ENCODE results near the gene EBF3. TPM values are rescaled to one million over a fixed set of nuclear protein-coding genes. Genes with fewer than 3 reads are reported as not detected.

The EBF3 gene, protein sequence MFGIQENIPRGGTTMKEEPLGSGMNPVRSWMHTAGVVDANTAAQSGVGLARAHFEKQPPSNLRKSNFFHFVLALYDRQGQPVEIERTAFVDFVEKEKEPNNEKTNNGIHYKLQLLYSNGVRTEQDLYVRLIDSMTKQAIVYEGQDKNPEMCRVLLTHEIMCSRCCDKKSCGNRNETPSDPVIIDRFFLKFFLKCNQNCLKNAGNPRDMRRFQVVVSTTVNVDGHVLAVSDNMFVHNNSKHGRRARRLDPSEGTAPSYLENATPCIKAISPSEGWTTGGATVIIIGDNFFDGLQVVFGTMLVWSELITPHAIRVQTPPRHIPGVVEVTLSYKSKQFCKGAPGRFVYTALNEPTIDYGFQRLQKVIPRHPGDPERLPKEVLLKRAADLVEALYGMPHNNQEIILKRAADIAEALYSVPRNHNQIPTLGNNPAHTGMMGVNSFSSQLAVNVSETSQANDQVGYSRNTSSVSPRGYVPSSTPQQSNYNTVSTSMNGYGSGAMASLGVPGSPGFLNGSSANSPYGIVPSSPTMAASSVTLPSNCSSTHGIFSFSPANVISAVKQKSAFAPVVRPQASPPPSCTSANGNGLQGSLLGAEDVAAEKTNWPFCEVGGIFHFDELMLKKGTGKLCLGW
- total RNA-seq: 28.6 TPM

DNA sequence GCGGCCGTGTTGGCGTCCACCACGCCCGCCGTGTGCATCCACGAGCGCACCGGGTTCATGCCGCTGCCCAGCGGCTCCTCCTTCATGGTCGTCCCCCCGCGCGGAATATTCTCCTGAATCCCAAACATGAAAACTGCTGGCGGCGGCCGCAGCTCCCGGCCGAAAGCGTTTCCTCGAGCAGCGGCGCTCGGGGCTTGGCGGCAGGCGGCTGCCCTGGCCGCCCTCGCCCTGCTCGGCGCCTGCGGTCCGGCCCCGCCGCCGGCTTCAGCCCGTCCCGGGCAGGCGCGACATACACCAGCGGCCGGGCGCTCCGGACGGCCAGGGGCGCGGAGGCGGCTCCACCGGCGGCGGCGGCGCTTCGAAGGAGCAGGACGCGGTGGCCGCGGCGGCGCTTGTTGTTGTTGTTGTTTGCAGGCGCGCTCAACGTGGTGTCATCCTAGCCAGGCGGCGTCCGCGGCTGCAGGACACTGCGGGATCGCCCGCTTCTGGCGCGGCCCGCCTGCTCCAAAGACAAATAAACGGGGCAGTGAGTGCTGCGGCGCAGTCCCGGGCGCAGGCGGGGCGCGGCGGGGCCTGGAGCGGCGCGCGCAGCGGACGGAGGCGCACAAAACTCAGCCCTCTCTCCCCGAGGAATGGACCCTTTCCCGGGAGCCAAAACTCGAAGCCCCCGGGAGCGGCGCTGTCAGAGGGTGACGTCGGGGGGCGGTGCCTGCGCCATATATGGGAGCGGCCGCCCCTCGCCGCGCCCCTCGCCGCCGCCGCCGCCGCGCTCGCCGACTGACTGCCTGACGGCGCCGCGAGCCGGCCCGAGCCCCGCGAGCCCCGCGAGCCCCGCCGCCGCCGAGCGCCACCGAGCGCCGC, at the start of gene EBF3:
Gene EBF3, minus strand, starts transcription at position 634 of the 861 bp plus-strand sequence. Its CDS starts 506 bp downstream, at position 128.

Other genes starting within 250 kb of the EBF3 start
- 0.71 TPM for gene C10orf143, start 146.6 kb upstream of the EBF3 start, total RNA-seq
- 50.9 TPM for gene GLRX3, start 172.1 kb upstream of the EBF3 start, total RNA-seq

Measured in camera-type eye (tissue), 1 donor.